Erythroblast (primary cell): ENCODE measurements around the gene XPR1.

Source experiments
- GATA1 ChIP-seq: IDR thresholded peaks from 2 replicates; pipeline ENCODE4 v1.6.1; 2011; ENCODE audit warnings: low read depth, mild to moderate bottlenecking, control low read depth, low read length, moderate library complexity
- POLR2A ChIP-seq: IDR thresholded peaks from 2 replicates; pipeline ENCODE4 v1.6.1; 2011; ENCODE audit warnings: mild to moderate bottlenecking, low read length

DNA sequence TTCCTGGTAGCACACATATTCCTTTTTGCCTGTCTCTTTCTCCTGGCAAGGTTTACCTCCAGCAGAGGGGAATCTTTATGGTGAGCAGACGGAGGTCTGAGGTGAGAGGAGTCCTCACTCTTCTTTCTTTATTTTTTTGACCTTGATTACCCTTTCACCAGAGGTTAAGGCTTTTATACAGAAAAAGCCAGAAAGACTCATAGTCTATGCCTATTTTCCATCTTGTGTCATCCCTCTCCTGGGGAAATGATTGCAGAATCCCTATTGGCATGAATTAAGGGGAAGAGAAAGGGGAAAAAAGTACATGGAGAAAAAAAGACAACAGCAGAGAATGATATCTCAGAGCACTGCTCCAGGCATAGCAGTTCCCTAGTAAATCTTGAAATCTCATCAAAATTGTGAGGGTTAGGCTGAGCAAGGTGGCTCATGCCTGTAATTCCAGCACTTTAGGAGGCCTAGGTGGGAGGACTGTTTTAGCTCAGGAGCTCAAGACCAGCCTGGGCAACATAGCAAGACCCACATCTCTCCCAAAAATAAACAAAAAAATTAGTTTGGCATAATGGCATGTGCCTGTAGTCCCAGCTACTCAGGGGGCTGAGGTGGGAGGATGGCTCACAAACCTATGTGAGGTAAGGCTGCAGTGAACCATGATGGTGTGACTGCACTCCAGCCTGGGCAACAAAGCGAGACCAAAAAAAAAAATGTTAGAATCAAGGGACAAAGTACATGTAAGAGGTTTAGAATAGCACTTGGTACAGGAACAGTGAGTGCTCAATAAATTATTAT is 1.2 kb upstream of the XPR1 start:
- TF ChIP-seq POLR2A = no peak
- TF ChIP-seq GATA1 = no peak
